Neuronal stem cell (in vitro differentiated cells): Measurements from ENCODE around the gene GTF3C1.
A peak's percentile ranks its signal among the peaks of the same experiment; 100 is the strongest.

Source experiments
- DNase-seq: peaks from one replicate; pipeline ENCODE4 v3.0.0-alpha.2; 2013; ENCODE audit warnings: low spot score
- H2AFZ ChIP-seq: one replicate; pipeline ENCODE4 v1.6.1; 2013; ENCODE audit warnings: mild to moderate bottlenecking, low read length, inconsistent platforms
- H2AK5ac ChIP-seq: 2 replicates; pipeline ENCODE4 v1.6.1; 2013; ENCODE audit warnings: low read depth, mild to moderate bottlenecking, inconsistent platforms, low read length, moderate library complexity, mixed read lengths
- H2BK120ac ChIP-seq: 2 replicates; pipeline ENCODE4 v1.6.1; 2013; ENCODE audit warnings: low read depth, mild to moderate bottlenecking, inconsistent platforms, low read length, moderate library complexity, mixed read lengths
- H2BK12ac ChIP-seq: one replicate; pipeline ENCODE4 v1.6.1; 2013; ENCODE audit warnings: low read length, inconsistent platforms
- H2BK15ac ChIP-seq: 2 replicates; pipeline ENCODE4 v1.6.1; 2013; ENCODE audit warnings: mild to moderate bottlenecking, low read length, inconsistent platforms, mixed read lengths
- H2BK5ac ChIP-seq: one replicate; pipeline ENCODE4 v1.6.1; 2013; ENCODE audit warnings: inconsistent platforms, mild to moderate bottlenecking, low read length, moderate library complexity
- H3K14ac ChIP-seq: one replicate; pipeline ENCODE4 v1.6.1; 2013; ENCODE audit warnings: low read length, inconsistent platforms
- H3K18ac ChIP-seq: 2 replicates; pipeline ENCODE4 v1.6.1; 2013; ENCODE audit warnings: low read length, inconsistent platforms
- H3K23ac ChIP-seq: 2 replicates; pipeline ENCODE4 v1.6.1; 2013; ENCODE audit warnings: low read depth, mild to moderate bottlenecking, mixed read lengths, low read length, inconsistent platforms; ENCODE audit not compliant: poor library complexity
- H3K27ac ChIP-seq: replicated peaks from 3 replicates; pipeline ENCODE4 v1.5.1; 2013; ENCODE audit warnings: low read length, inconsistent platforms
- H3K27me3 ChIP-seq, 3 experiments: 2 replicates each; pipeline ENCODE4 v1.6.1; 2013; ENCODE audit warnings: low read length in 3 of 3, mild to moderate bottlenecking in 2 of 3, inconsistent platforms in 1 of 3, low read depth in 1 of 3, mixed read lengths in 1 of 3, moderate library complexity in 1 of 3; ENCODE audit not compliant: control insufficient read depth in 3 of 3, insufficient read depth in 3 of 3
- H3K36me3 ChIP-seq, 2 donors: replicated peaks in 1 of 2; 2 replicates each; pipeline ENCODE4 v1.6.1; 2013; ENCODE audit warnings: low read length in 2 of 2; ENCODE audit not compliant: control insufficient read depth in 2 of 2, insufficient read depth in 2 of 2
- H3K4ac ChIP-seq: 2 replicates; pipeline ENCODE4 v1.6.1; 2013; ENCODE audit warnings: inconsistent platforms, mild to moderate bottlenecking, low read length, moderate library complexity
- H3K4me1 ChIP-seq, 2 donors: 1 replicate in 1 of 2; 2 replicates in 1 of 2; pipeline ENCODE4 v1.6.1; 2013; ENCODE audit warnings: low read length in 2 of 2, low read depth in 1 of 2; ENCODE audit not compliant: control insufficient read depth in 2 of 2, insufficient read depth in 1 of 2
- H3K4me2 ChIP-seq: one replicate; pipeline ENCODE4 v1.6.1; 2013; ENCODE audit warnings: mild to moderate bottlenecking, low read length, inconsistent platforms; ENCODE audit not compliant: insufficient read depth, poor library complexity, severe bottlenecking
- H3K4me3 ChIP-seq, 2 donors: 2 replicates each; pipeline ENCODE4 v1.5.1; 2013; ENCODE audit warnings: low read length in 2 of 2, mild to moderate bottlenecking in 2 of 2, inconsistent platforms in 1 of 2, moderate library complexity in 1 of 2
- H3K79me1 ChIP-seq: one replicate; pipeline ENCODE4 v1.6.1; 2013; ENCODE audit warnings: low read depth, mild to moderate bottlenecking, inconsistent platforms, low read length, moderate library complexity
- H3K9ac ChIP-seq: one replicate; pipeline ENCODE4 v1.6.1; 2013; ENCODE audit warnings: mild to moderate bottlenecking, low read depth, low read length, inconsistent platforms; ENCODE audit not compliant: poor library complexity
- H3K9me3 ChIP-seq, 2 donors: replicated peaks in 1 of 2; 2 replicates each; pipeline versions ENCODE3 to v1.6.1; 2013; ENCODE audit warnings: low read length in 2 of 2, mild to moderate bottlenecking in 2 of 2, inconsistent platforms in 1 of 2, low read depth in 1 of 2, mixed read lengths in 1 of 2, moderate library complexity in 1 of 2; ENCODE audit not compliant: control insufficient read depth in 2 of 2, insufficient read depth in 1 of 2
- H4K8ac ChIP-seq: one replicate; pipeline ENCODE4 v1.6.1; 2013; ENCODE audit warnings: low read depth, mild to moderate bottlenecking, inconsistent platforms, low read length, moderate library complexity
- H4K91ac ChIP-seq: one replicate; pipeline ENCODE4 v1.6.1; 2013; ENCODE audit warnings: low read length, low read depth, mild to moderate bottlenecking, inconsistent platforms; ENCODE audit not compliant: poor library complexity
- WGBS, 2 donors: extraction: QIAGEN DNeasy Blood & Tissue Kit; methylation state at CpG; one replicate each; pipeline ENCODE4 v1.1.7; 2013; ENCODE audit warnings: missing lambda C conversion rate in 2 of 2, mixed read lengths in 1 of 2; ENCODE audit not compliant: insufficient read length in 2 of 2, insufficient replicate concordance in 1 of 2; ENCODE audit errors: extremely low coverage in 2 of 2; 5-methylcytosine and 5-hydroxymethylcytosine counted together

GTF3C1 gene

DNA sequence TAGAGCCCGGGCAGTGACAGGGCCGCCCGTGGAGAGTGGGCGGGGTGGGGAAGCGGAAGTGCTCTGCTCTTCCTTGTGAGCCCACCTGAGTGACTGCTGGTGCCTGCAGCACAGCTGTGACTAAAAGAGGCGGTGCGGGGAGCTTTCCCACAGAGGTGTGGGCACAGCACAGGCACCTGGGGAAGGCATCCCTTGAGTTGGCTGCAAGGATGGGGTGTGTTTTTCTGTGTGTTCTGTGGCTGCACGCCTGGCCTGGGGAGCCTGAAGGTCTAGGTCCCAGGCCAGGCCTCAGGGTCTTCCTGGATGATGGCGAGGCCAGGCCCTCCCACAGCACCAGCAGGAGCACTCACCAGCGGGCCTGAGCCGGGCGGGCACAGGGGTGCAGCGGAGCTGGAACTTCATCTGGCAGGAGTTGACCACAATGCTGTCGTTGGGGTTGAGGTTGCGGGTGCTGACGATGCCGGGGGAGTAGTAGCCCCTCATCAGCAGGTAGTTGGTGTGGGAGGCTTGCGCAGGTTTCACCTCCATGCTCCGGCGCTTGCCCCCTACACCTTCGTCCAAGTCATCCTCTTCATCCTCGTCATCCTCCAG lies 80.7 kb downstream of the GTF3C1 start:
- no peak overlapping the region for H2AK5ac ChIP-seq
- H3K9me3 ChIP-seq: peaks cover 0 to 3% of the 10 kb centered on the region in 2 donors
- no peak overlapping the region for H2BK120ac ChIP-seq
- no peak overlapping the region for H2BK12ac ChIP-seq
- H3K79me1 ChIP-seq: no peaks in the 10 kb centered on the region
- no peak for DNase-seq
- no peak overlapping the region for H3K18ac ChIP-seq
- H2BK15ac ChIP-seq: no peak overlapping the region
- H3K4ac ChIP-seq: no peak overlapping the region
- H3K36me3 ChIP-seq: peaks cover 74 to 100% of the 10 kb centered on the region in 2 donors
- peak overlapping the region; percentile 3 for H3K9ac ChIP-seq
- no peak overlapping the region for H4K91ac ChIP-seq
- WGBS, 2 donors: no CpG with 5 or more reads among the region's 22 CpGs
- no peak overlapping the region for H3K14ac ChIP-seq
- H3K4me3 ChIP-seq: no peak overlapping the region
- no peaks in the 10 kb centered on the region for H3K4me1 ChIP-seq
- H2AFZ ChIP-seq: no peak overlapping the region
- H4K8ac ChIP-seq: no peak overlapping the region
- H3K27ac ChIP-seq: no peak overlapping the region
- H3K4me2 ChIP-seq: no peak overlapping the region
- no peak overlapping the region for H2BK5ac ChIP-seq
- H3K27me3 ChIP-seq: no peaks in the 10 kb centered on the region
- H3K23ac ChIP-seq: peak overlapping the region; percentile 61

DNA sequence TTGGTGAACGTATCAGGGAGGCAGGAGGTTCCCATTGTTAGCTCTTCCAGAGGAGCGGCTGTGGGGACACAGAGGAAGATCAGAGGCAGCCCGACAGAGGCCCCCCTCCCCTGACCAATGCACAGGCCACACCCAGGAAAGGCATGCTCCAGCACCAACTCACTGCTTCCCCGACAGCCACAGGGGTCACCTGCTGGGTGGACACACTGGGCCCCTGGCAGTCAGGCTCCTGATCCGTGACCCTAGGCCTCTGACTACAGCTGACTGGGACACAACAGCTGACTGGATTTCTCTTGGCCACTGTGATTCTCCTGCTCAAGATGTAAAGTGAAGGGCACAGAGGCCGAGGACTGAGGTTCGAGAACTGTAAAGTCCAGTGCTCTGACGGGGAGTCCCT lies 84.2 kb downstream of the GTF3C1 start:
- Histone ChIP-seq H3K9ac (peak overlapping the region; percentile 50), H4K8ac (no peak overlapping the region), H3K4me3 (no peak overlapping the region), H3K4ac (no peak overlapping the region), H3K79me1 (no peaks in the 10 kb centered on the region), H4K91ac (no peak overlapping the region), H2BK5ac (no peak overlapping the region), H2AK5ac (no peak overlapping the region), H3K4me2 (no peak overlapping the region), H3K9me3 (no peaks in the 10 kb centered on the region), H3K4me1 (no peaks in the 10 kb centered on the region), H2BK15ac (no peak overlapping the region), H3K27ac (no peak overlapping the region), H3K27me3 (no peaks in the 10 kb centered on the region), H2BK120ac (no peak overlapping the region), H3K36me3 (peaks cover 70 to 100% of the 10 kb centered on the region in 2 donors), H2AFZ (no peak overlapping the region), H3K23ac (peak overlapping the region; percentile 35), H2BK12ac (no peak overlapping the region), H3K18ac (no peak overlapping the region), H3K14ac (no peak overlapping the region)
- DNase-seq: no peak
- no CpG with 5 or more reads among the region's 8 CpGs for WGBS, 2 donors

DNA sequence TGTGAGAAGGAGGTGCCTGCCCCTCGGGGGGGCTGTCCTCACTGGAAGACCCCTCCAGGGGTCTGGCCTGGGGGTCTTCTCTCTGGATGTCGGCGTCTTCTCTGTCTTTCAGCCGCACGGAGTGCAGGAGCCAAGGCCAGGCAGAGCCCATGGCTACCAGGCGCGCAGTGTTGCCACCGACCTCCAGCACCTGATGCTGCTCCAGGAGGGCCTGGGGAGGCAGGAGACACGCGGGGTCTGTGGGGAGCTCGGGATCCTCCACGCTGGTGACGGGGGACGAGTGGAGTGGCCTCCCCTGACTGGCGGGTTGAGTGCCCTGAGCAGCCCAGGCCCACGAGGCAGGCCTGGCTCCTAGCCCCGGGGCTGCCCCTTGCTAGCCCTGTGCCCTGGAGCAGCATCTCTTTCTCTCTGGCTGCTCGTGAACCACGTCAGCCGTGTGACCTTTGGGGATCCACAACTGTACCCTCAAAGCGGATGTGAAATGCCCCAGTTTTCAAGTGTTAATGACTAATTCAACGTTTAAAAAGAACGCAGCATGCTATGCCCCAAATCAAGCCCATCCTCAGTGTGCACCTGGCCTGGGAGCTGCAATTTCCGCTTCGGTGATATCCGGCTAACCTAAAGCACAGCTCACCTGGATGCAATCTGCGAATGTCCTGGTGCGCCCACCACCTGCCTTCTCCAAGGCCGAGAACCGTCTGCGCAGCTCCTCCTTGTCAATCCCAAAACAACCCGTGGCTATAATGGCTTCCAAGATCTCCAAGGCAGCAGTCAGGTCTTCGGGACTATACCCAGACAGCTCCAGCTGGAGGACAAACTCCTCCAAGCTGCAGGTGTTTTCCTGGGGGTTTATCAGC lies 84.9 kb downstream of the GTF3C1 start:
- Histone ChIP-seq H4K91ac (no peak overlapping the region), H2BK15ac (no peak overlapping the region), H3K4ac (no peak overlapping the region), H3K4me2 (no peak overlapping the region), H2BK12ac (no peak overlapping the region), H3K79me1 (no peaks in the 10 kb centered on the region), H3K9ac (no peak overlapping the region), H4K8ac (no peak overlapping the region), H3K14ac (no peak overlapping the region), H3K9me3 (no peaks in the 10 kb centered on the region), H3K36me3 (peaks cover 67 to 100% of the 10 kb centered on the region in 2 donors), H3K27ac (no peak overlapping the region), H2AFZ (no peak overlapping the region), H3K27me3 (no peaks in the 10 kb centered on the region), H3K4me1 (no peaks in the 10 kb centered on the region), H2AK5ac (no peak overlapping the region), H2BK5ac (no peak overlapping the region), H3K18ac (no peak overlapping the region), H3K4me3 (no peak overlapping the region), H3K23ac (peak overlapping the region; percentile 65), H2BK120ac (no peak overlapping the region)
- no CpG with 5 or more reads among the region's 33 CpGs for WGBS, 2 donors
- DNase-seq: no peak

DNA sequence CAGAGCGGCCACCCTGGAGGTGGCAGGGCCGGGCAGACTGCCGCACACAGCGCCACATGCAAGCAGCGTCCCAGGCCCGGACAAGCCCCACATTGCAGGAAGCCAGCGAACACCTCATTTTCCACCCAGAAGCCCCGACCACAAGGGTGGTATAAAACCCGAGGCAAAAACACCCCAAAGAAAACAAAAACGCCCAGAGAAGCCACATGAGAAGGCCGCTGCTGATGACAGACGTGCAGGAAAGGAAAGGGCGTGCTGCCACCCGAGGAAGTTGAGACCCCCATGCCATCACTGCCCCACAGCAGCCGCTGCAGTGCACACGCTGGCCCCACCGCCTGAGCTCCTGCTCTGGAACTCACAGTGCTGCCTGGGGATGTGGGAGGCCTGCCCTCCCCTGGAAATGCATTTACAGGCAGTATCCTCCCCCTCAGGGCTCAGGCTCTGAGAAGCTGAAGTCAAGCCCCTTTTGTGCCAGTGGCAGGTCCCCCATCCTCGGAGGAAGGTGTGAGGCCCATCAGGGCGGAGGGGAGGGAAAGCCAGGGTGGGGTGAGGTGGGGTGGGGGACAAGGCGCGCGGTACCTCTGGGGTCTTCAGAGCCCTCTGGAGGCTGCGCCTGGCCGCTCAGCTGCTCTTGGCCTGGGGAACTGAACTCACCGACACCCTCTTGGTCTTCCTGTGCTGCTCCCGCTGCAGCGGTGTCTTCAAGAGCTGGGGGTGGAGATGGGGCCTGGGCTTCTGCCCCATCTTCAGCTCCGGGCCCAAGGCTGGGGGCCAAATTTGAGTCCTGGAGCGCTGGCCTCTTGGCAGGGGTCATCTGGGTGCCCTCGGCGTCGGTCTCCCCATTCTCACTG lies 85.7 kb downstream of the GTF3C1 start:
- Histone ChIP-seq H2BK120ac (no peak overlapping the region), H3K4me2 (no peak overlapping the region), H2AFZ (no peak overlapping the region), H2AK5ac (no peak overlapping the region), H2BK12ac (no peak overlapping the region), H2BK15ac (no peak overlapping the region), H3K4me3 (no peak overlapping the region), H4K8ac (no peak overlapping the region), H3K14ac (no peak overlapping the region), H3K79me1 (no peaks in the 10 kb centered on the region), H4K91ac (no peak overlapping the region), H2BK5ac (no peak overlapping the region), H3K27ac (no peak overlapping the region), H3K9me3 (no peaks in the 10 kb centered on the region), H3K4me1 (no peaks in the 10 kb centered on the region), H3K36me3 (peaks cover 66 to 100% of the 10 kb centered on the region in 2 donors), H3K23ac (no peak overlapping the region), H3K9ac (no peak overlapping the region), H3K4ac (no peak overlapping the region), H3K18ac (no peak overlapping the region), H3K27me3 (no peaks in the 10 kb centered on the region)
- DNase-seq: no peak
- no CpG with 5 or more reads among the region's 32 CpGs for WGBS, 2 donors
